ENCODE data around the gene EIPR1.

EIPR1 gene

GRCh38 chr2:3317871-3318590 is 59.6 kb downstream of the EIPR1 start:
- Histone ChIP-seq H2AFZ (ENCODE audit: low read depth, low read length, severe bottlenecking) (no peak overlapping the region), H3K79me2 (ENCODE audit: insufficient read depth, low read length) (peaks cover 6% of the 10 kb centered on the region; the same call in 1 of the 2 replicates), H3K27ac (ENCODE audit: low read depth, low read length) (no peak overlapping the region), H3K4me2 (ENCODE audit: low read depth, low read length, poor library complexity, severe bottlenecking) (no peak overlapping the region), H3K4me3 (ENCODE audit: insufficient read depth, low read length, poor library complexity, severe bottlenecking) (no peak overlapping the region), H3K9me2 (replicated peaks; ENCODE audit: insufficient read depth, low read length) (no peaks in the 10 kb centered on the region), H4K20me1 (ENCODE audit: low read depth, low read length) (no peaks in the 10 kb centered on the region), H3F3A (ENCODE audit: insufficient read depth) (no peaks in the 10 kb centered on the region), H3K27me3 (ENCODE audit: low read length) (no peaks in the 10 kb centered on the region), H3K9me3 (ENCODE audit: insufficient read depth, low read length) (no peaks in the 10 kb centered on the region), H3K36me3 (ENCODE audit: low read length) (no peaks in the 10 kb centered on the region), H3K9ac (ENCODE audit: low read length) (no peak overlapping the region)
- no peak for TF ChIP-seq CTCF (IDR thresholded peaks at IDR 0.05; ENCODE audit: insufficient read depth, low read length, poor library complexity, severe bottlenecking)
- no peak for TF ChIP-seq EZH2phosphoT487 (conservative IDR thresholded peaks at IDR 0.05; ENCODE audit: low read length)

DNA sequence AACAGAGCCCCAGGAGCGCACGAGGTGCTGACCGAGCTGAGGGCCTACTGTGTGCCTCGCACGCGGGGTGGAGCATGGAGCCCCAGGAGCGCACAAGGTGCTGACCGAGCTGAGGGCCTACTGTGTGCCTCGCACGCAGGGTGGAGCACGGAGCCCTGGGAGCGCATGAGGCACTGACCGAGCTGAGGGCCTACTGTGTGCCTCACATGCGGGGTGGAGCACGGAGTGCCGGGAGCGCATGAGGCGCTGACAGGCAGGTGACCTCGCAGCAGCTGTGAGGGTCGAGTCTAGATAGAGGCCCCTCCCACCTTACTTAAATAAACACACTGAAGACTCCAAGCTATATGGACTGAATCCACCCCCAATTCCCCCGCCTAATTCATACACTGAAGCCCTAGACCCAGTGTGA is 60.3 kb downstream of the EIPR1 start:
- Histone ChIP-seq H3F3A (ENCODE audit: insufficient read depth) (no peaks in the 10 kb centered on the region), H3K79me2 (ENCODE audit: insufficient read depth, low read length) (peaks cover 6% of the 10 kb centered on the region; the same call in 1 of the 2 replicates), H3K27ac (ENCODE audit: low read depth, low read length) (no peak overlapping the region), H3K4me3 (ENCODE audit: insufficient read depth, low read length, poor library complexity, severe bottlenecking) (no peak overlapping the region), H2AFZ (ENCODE audit: low read depth, low read length, severe bottlenecking) (no peak overlapping the region), H3K27me3 (ENCODE audit: low read length) (no peaks in the 10 kb centered on the region), H3K4me2 (ENCODE audit: low read depth, low read length, poor library complexity, severe bottlenecking) (no peak overlapping the region), H3K36me3 (ENCODE audit: low read length) (no peaks in the 10 kb centered on the region), H3K9me2 (replicated peaks; ENCODE audit: insufficient read depth, low read length) (no peaks in the 10 kb centered on the region), H4K20me1 (ENCODE audit: low read depth, low read length) (no peaks in the 10 kb centered on the region), H3K9me3 (ENCODE audit: insufficient read depth, low read length) (no peaks in the 10 kb centered on the region), H3K9ac (ENCODE audit: low read length) (no peak overlapping the region)
- TF ChIP-seq CTCF (IDR thresholded peaks at IDR 0.05; ENCODE audit: insufficient read depth, low read length, poor library complexity, severe bottlenecking) (no peak), EZH2phosphoT487 (conservative IDR thresholded peaks at IDR 0.05; ENCODE audit: low read length) (no peak)

GRCh38 chr2:3316456-3317276 is 61.0 kb downstream of the EIPR1 start:
- no peaks in the 10 kb centered on the region for H4K20me1 ChIP-seq (ENCODE audit: low read depth, low read length)
- no peak overlapping the region for H3K27ac ChIP-seq (ENCODE audit: low read depth, low read length)
- H3K9me3 ChIP-seq (ENCODE audit: insufficient read depth, low read length): no peaks in the 10 kb centered on the region
- H3K9ac ChIP-seq (ENCODE audit: low read length): no peak overlapping the region
- no peaks in the 10 kb centered on the region for H3F3A ChIP-seq (ENCODE audit: insufficient read depth)
- H3K4me3 ChIP-seq (ENCODE audit: insufficient read depth, low read length, poor library complexity, severe bottlenecking): no peak overlapping the region
- H3K9me2 ChIP-seq (replicated peaks; ENCODE audit: insufficient read depth, low read length): no peaks in the 10 kb centered on the region
- H3K79me2 ChIP-seq (ENCODE audit: insufficient read depth, low read length): peaks cover 6% of the 10 kb centered on the region; the same call in 1 of the 2 replicates
- TF ChIP-seq CTCF (IDR thresholded peaks at IDR 0.05; ENCODE audit: insufficient read depth, low read length, poor library complexity, severe bottlenecking) (no peak), EZH2phosphoT487 (conservative IDR thresholded peaks at IDR 0.05; ENCODE audit: low read length) (no peak)
- no peaks in the 10 kb centered on the region for H3K27me3 ChIP-seq (ENCODE audit: low read length)
- H2AFZ ChIP-seq (ENCODE audit: low read depth, low read length, severe bottlenecking): no peak overlapping the region
- H3K4me2 ChIP-seq (ENCODE audit: low read depth, low read length, poor library complexity, severe bottlenecking): no peak overlapping the region
- H3K36me3 ChIP-seq (ENCODE audit: low read length): no peaks in the 10 kb centered on the region
